Loucy (cell line): ENCODE data around the gene KLF6.

Source experiments
- H2AFZ ChIP-seq: fragments of 200-600 bp; sonication (generic); 2 replicates; pipeline ENCODE4 v1.6.0; 2016; ENCODE audit warnings: antibody characterized with exemption, mild to moderate bottlenecking, low read length, moderate library complexity
- H3F3A ChIP-seq: fragments of 200-600 bp; 2 replicates; pipeline ENCODE4 v1.6.0; 2016; ENCODE audit warnings: antibody characterized with exemption, low read depth, mild to moderate bottlenecking
- H3K27me3 ChIP-seq: fragments of 200-600 bp; sonication (generic); 2 replicates; pipeline ENCODE4 v1.6.1; 2014; ENCODE audit warnings: low read length, mild to moderate bottlenecking; ENCODE audit not compliant: insufficient read depth, poor library complexity, severe bottlenecking
- H3K36me3 ChIP-seq: fragments of 200-600 bp; sonication (generic); 2 replicates; pipeline ENCODE4 v1.6.1; 2016; ENCODE audit warnings: low read length; ENCODE audit not compliant: insufficient read depth
- H3K4me1 ChIP-seq: fragments of 200-600 bp; sonication (generic); 2 replicates; pipeline ENCODE4 v1.5.1; 2014; ENCODE audit warnings: low read length, mild to moderate bottlenecking; ENCODE audit not compliant: insufficient read depth, poor library complexity, severe bottlenecking
- H3K4me2 ChIP-seq: fragments of 200-600 bp; sonication (generic); 2 replicates; pipeline ENCODE4 v1.6.0; 2014; ENCODE audit warnings: antibody characterized with exemption, low read length, low read depth, mild to moderate bottlenecking; ENCODE audit not compliant: poor library complexity, severe bottlenecking
- H3K4me3 ChIP-seq: fragments of 200-600 bp; sonication (generic); 2 replicates; pipeline ENCODE4 v1.5.1; 2014; ENCODE audit warnings: low read length, mild to moderate bottlenecking, mixed read lengths; ENCODE audit not compliant: poor library complexity, severe bottlenecking
- H3K79me2 ChIP-seq: fragments of 200-600 bp; sonication (generic); 2 replicates; pipeline ENCODE4 v1.6.1; 2014; ENCODE audit warnings: low read length; ENCODE audit not compliant: insufficient read depth
- H3K9ac ChIP-seq: fragments of 200-600 bp; sonication (generic); 2 replicates; pipeline ENCODE4 v1.6.0; 2014; ENCODE audit warnings: mild to moderate bottlenecking, low read depth, low read length, moderate library complexity; ENCODE audit not compliant: poor library complexity, severe bottlenecking
- H3K9me2 ChIP-seq: fragments of 200-600 bp; sonication (generic); replicated peaks from 2 replicates; pipeline ENCODE4 v1.6.1; 2016; ENCODE audit warnings: low read depth, low read length, mixed read lengths
- H3K9me3 ChIP-seq: fragments of 200-600 bp; sonication (generic); 2 replicates; pipeline ENCODE4 v1.6.1; 2014; ENCODE audit warnings: mild to moderate bottlenecking, antibody characterized with exemption, low read length, low read depth; ENCODE audit not compliant: insufficient read depth
- H4K20me1 ChIP-seq: fragments of 200-600 bp; sonication (generic); 2 replicates; pipeline ENCODE4 v1.6.0; 2014; ENCODE audit warnings: antibody characterized with exemption, low read length, mild to moderate bottlenecking; ENCODE audit not compliant: insufficient read depth, poor library complexity, severe bottlenecking
- EZH2phosphoT487 ChIP-seq: fragments of 200-600 bp; IDR thresholded peaks from 2 replicates; pipeline ENCODE4 v1.6.1; 2018; ENCODE audit warnings: antibody characterized with exemption, mild to moderate bottlenecking, moderate library complexity, borderline replicate concordance
- TF ChIP-seq, protein P1 (sequence below): fragments of 200-600 bp; sonication (generic); conservative IDR thresholded peaks from 2 replicates; pipeline ENCODE4 v1.5.1; 2014; ENCODE audit warnings: mild to moderate bottlenecking, antibody characterized with exemption, low read length

KLF6 gene

GRCh38 chr10:3784510-3785250 is at the start of gene KLF6:
Gene KLF6 (minus strand): TSS chr10:3785209. CDS start chr10:3785014, 195 bp downstream.
- H3K9me3 ChIP-seq: peaks cover 6% of the 10 kb centered on the region; the same call in 1 of the 2 replicates
- peaks cover 41% of the 10 kb centered on the region for H3K4me1 ChIP-seq
- peaks cover 46% of the 10 kb centered on the region for H4K20me1 ChIP-seq
- H3K79me2 ChIP-seq: peaks cover 53% of the 10 kb centered on the region
- H3K9me2 ChIP-seq: no peaks in the 10 kb centered on the region
- H3F3A ChIP-seq: peaks cover 5% of the 10 kb centered on the region; the same call in 1 of the 2 replicates
- peaks cover 22% of the 10 kb centered on the region; the same call in 1 of the 2 replicates for H3K36me3 ChIP-seq
- peak within 1 kb of the TSS; percentile 97 for H3K9ac ChIP-seq
- peak within 1 kb of the TSS; percentile 82 for H2AFZ ChIP-seq
- H3K27me3 ChIP-seq: no peaks in the 10 kb centered on the region
- TF ChIP-seq, protein P1, sequence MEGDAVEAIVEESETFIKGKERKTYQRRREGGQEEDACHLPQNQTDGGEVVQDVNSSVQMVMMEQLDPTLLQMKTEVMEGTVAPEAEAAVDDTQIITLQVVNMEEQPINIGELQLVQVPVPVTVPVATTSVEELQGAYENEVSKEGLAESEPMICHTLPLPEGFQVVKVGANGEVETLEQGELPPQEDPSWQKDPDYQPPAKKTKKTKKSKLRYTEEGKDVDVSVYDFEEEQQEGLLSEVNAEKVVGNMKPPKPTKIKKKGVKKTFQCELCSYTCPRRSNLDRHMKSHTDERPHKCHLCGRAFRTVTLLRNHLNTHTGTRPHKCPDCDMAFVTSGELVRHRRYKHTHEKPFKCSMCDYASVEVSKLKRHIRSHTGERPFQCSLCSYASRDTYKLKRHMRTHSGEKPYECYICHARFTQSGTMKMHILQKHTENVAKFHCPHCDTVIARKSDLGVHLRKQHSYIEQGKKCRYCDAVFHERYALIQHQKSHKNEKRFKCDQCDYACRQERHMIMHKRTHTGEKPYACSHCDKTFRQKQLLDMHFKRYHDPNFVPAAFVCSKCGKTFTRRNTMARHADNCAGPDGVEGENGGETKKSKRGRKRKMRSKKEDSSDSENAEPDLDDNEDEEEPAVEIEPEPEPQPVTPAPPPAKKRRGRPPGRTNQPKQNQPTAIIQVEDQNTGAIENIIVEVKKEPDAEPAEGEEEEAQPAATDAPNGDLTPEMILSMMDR: 0 out of 2 replicates have a peak, but pooled peaks have one; percentile 13
- TF ChIP-seq EZH2phosphoT487: no peak
- peak within 1 kb of the TSS; percentile 89 for H3K4me3 ChIP-seq
- H3K4me2 ChIP-seq: peak within 1 kb of the TSS; percentile 92

DNA sequence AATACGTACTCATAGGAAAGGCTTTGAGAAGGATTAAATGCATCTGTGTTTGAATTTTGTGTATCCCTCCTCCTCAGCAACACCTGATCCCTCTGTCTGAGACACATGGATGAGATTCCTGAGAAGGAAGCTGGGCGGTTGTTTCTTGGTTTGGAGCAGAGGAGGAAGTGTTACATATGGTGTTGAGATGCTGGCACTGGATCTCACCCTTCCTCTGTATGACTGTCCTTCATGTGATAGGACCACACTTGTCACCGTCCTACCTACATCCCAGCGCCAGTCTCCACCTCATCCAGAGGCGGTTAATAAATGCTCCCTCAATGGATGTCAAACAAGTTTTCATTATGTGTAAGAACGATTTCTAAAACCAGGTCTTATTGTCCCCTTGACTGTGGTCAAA is 49.4 kb upstream of the KLF6 start:
- Histone ChIP-seq H3K36me3 (no peaks in the 10 kb centered on the region), H2AFZ (no peak overlapping the region), H3K9me3 (no peaks in the 10 kb centered on the region), H3K9ac (no peak overlapping the region), H3K79me2 (no peaks in the 10 kb centered on the region), H3K9me2 (no peaks in the 10 kb centered on the region), H3F3A (no peaks in the 10 kb centered on the region), H3K4me3 (no peak overlapping the region), H3K4me2 (no peak overlapping the region), H3K27me3 (no peaks in the 10 kb centered on the region), H4K20me1 (no peaks in the 10 kb centered on the region), H3K4me1 (peaks cover 2% of the 10 kb centered on the region)
- TF ChIP-seq EZH2phosphoT487: no peak
- TF ChIP-seq, protein P1: no peak

DNA sequence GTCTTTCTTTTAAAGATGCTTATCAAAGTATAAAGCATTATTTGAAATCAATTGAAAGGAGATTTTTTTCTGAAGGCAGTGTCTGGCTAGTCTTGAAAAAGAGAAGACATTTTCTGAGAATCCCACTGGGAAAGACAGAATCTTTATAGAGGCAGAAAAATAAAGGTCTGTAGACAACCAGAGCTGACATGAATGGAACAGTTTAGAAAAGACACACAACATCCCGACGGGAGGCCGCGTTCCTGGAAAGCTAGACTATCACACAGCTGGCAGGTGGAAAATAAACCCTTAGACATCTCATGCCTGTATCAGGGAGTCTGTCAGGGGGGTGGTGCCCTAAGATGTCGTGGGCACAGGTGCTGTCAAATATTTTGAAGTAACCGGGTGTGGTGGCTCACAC is 48.0 kb upstream of the KLF6 start:
- H3K4me3 ChIP-seq: no peak overlapping the region
- H3K9ac ChIP-seq: no peak overlapping the region
- no peak overlapping the region for H2AFZ ChIP-seq
- TF ChIP-seq, protein P1: no peak
- no peak for TF ChIP-seq EZH2phosphoT487
- H3F3A ChIP-seq: no peaks in the 10 kb centered on the region
- H3K4me1 ChIP-seq: peaks cover 10% of the 10 kb centered on the region
- no peaks in the 10 kb centered on the region for H4K20me1 ChIP-seq
- no peak overlapping the region for H3K4me2 ChIP-seq
- no peaks in the 10 kb centered on the region for H3K36me3 ChIP-seq
- H3K27me3 ChIP-seq: no peaks in the 10 kb centered on the region
- H3K9me2 ChIP-seq: no peaks in the 10 kb centered on the region
- no peaks in the 10 kb centered on the region for H3K9me3 ChIP-seq
- no peaks in the 10 kb centered on the region for H3K79me2 ChIP-seq
